GM21367 (cell line): ENCODE measurements around the gene USP31.

Experiments used
- ATAC-seq: cut with Tn5 transposase; IDR thresholded peaks from one replicate; pipeline ENCODE4 v1.9.1; 2021; ENCODE audit not compliant: unreplicated experiment

USP31 gene

DNA sequence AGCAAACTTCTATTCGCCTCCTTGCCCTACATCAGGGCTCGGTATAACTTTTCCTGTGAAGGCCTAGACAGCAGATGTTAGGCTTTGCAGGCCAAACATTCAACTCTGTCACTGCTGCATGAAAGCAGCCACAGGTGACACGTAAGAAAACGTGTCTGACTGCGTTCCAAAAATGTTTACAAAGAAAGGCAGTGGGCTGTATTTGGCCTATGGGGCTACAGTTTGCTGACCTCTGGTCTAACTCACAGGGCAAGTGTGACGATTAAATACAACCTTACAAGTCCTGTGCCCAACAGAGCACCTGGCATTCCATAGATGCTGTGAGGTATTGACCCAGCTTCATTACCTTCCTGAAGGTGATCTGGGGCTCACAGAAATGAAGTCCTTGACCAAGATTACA lies 79.4 kb downstream of the USP31 start:
- ATAC-seq, result no peak

DNA sequence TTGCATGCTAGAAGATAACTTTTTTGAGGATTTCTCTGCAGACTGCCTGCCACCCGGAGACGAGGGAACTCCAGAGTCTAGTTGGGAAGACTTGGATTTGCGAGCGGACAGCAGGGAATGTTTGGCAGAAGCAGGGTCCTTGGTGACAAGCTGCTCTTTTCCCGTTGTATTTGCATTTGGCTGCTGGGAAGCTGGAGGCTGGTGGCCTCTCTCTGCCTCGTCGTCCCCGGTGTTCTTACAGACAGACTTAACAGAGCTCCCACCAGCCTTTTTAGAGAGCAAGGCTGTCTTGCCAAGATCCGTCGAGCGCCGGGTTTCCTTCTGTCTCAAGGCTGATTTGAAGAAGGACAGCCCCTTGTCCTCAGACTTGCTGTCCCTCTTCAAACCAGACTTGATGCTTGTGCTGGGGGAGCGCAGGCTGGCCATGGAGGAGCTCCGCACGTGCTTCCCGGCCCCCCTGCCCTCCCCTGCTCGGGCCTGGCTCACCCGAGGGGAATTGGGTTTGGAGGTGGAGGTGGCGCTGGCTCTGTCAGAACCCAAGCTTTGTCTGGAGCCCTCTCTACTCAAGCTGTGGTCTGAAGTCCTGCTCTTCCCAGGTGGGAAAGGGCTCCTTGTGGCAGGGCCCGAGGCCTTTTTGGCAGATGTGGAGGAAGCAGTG lies 81.0 kb downstream of the USP31 start:
- no peak for ATAC-seq

DNA sequence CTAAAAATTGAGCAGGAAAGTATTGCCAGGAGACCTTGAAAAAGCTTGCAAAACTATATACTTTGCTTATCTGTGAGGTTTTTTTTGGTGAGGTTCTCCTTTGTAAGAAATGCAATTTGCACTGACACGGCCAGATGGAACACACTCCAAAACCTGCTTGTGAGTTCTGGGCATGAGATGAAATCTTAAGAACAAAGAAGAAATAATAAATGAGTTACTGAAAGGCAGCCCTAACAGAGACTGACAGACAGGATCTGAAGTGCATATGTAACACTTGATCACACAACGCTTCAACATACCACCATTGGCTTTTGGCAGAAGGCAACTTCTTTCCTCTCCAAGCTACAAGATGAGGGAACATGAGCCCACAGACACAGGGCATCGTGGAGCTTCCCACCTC lies 82.6 kb downstream of the USP31 start:
- no peak for ATAC-seq

DNA sequence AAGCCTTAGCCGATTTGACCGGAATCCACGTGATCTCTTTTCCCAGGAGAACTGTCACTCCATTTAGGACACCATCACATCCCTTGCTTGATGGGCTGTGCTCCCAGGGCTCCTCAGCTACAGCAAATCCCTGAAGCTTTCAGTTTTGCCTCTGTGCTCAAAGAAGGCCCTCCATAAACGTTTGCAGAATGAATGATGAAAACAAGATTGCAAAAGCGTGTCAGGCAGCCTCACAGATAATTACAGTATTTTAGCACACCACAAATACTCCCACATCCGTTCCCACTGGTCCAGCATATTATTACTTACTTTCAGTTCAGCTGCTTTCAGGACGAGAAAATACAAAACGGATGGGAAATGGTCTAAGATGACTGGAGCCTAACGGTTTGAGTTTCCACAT lies 84.6 kb downstream of the USP31 start:
- ATAC-seq, result no peak

DNA sequence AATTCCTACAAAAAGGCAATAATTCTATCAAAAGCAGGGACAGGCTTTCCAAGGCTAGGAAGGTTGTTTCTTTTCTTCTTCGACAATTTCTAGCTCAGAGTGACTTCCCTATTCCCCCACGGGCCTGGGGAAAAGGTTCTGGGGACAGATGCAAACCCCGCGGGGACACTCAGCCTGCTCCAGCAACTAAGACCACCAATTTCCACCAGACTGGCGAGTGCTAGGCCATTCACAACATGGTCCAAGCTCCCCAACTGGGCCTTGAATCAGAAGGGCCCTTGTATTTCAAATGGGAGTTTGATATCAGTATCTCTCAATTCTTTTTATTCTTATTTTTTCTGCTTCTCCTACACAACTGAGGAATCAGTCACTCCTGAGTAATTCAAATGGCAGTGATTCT lies 86.7 kb downstream of the USP31 start:
- ATAC-seq, result no peak

DNA sequence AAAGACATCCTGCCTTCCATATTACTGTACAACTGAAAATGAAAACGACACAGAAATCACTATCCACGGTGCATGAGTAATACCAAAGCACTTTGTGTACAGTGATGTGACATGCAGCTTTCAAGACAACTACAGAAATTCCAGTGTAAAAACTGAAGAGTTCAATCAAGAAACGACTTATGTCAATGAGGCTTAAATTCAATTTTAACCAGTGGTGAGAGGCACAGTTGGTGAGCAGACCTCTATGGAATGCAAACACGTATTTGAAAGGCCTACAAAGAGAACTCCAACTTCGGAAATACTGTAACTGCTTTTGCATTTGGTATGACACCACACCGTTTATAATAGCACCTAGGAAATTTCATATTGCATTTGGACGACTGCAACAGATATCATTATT lies 87.6 kb downstream of the USP31 start:
- ATAC-seq, result no peak

DNA sequence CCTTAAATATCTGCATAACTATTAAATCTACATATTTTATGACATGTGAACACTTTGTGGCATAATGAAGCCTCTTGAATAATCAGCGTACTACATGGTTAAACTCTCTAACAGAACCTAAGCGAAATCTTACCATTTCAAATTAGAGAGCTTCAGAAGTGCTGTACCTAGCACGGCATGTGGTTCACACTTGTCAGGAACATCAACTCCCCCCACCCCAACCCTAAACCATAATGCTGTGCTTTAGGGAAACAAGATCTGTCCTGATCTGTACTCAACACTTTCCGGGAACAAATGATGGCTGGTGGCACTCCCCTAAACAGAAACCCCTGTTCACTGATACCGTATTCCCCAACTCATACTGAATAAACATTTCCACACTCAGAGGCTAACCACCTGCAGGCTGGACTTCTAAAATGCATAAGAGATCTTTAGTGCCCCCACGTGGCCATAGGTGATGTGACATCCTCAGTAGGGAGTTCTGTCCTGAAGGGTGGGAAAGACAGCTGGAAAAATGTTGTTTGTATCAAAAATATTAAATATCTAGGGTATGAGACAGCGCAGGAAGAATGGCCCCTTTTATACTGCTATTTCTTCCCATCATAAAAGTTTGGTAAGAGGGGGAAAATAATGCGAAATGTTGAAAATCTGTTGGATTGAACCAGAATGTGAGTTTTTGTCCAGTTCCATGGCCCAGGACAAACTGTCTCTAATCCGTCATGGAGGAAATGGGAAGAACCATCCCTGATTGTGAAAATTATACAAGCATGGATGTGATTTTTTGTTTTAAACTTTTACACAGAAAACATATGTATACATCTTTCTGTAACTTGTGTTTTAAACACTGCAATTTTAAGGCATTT lies 88.6 kb downstream of the USP31 start:
- no peak for ATAC-seq

DNA sequence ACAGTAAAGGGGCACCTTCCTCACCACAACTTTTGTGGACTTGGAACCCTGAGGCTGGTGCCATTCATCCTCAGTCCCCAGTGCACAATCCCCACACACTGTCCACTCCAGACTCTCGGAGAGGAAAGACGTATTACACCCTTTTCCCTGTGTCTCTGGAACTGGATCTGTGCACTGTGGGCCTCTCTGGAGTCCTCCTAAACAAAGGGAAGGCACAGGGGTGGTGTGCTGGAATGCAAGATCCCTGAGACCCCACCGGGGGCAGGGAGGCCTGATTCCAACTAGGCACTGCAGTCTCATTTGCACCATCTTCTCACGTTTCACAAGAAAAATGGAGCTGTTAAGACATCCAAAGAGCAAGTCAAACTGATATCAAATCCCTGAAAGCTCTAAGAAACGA lies 89.8 kb downstream of the USP31 start:
- ATAC-seq, result no peak

DNA sequence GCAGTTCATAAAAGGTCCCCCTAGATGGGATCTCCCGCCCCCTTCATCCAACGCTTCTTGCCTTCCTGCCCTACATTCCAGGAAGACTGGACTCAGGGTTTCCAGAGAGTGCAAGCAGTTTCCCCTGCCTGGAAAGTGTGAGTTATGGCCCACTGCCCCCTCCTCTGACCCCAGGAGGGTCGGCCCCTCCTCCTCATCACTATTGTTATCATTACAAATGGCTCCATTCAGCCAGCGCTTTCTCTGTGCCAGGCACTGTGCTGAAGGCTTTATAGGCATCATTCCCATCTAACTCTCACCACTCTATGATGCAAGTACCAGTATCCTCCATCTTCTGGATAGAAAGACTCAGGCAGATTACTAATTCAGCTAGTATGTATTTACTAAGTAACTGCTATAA lies 90.7 kb downstream of the USP31 start:
- no peak for ATAC-seq

DNA sequence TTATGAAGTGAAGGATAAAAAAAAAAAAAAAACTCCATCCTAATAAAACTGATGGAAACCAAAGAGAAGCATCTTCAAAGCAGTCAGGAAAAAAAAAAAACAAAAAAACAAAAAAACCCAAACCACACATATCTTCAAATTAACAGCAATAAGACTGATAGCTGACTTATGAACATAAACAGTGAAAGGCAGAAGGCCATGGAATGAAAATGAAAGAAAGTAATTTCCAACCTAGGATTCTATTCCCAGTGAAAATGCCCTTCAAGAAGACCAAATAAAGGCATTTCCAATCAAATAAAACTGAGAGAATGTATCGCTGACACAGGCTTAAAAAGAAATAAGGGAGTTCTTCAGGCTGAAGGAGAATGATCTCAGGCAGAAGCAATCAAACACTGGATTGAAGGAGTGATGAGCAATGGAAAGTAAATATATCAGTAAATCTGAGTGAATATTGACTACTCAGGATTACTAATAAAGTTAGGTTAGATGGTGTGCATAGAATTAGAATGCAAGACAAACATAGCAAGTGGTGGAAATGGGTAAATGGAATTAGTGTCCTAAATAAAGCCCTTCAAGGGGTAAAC lies 92.1 kb downstream of the USP31 start:
- no peak for ATAC-seq

DNA sequence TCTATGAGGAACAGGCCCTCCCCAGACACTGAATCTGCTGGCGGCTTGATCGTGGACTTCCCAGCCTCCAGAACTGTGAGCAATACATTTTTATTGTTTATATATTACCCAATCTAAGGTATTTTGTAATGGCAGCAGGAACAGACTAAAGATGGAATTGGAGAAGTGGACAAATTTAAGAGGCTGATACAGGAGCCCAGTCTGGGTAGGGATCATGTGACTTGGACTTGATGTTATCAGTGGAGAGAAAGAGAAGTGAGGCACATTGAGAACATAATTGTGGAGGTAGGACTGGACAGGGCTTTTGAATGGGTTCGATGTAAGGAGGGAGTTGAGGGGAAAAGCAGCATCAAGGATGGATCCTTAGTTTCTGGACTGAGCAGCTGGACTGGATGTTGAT lies 93.8 kb downstream of the USP31 start:
- no peak for ATAC-seq

DNA sequence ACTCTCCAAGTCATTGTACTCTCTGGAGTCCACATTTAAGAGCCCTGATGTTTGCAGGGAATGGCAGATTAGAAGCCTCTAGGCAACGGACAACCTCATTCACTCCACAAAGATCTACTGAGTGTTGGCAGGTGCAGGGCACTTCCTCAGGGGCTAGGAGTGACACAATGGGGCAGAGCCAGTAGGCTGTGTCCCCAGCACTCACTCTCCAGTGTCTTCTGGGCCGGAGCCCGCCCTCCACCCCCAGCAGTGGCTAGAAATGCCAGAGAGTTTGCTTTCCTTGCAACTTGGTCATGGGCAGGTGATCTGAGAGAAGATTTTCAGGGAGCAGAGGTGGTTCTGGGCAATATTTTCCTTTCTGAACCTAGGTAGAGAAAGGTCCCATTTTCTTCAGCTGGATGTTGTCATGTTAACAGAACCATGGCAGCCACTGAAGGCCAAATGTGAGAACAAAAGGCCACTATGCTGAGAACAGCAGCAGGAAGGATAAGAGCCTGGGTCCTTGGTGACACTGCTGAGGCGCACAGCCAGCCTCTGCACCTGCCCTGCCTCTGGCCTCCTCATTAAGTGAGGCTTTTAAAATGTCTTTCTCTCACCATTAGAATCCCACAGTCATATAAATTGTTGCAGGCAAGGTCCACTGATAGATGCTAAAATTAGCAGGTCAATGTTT lies 96.2 kb downstream of the USP31 start:
- no peak for ATAC-seq

DNA sequence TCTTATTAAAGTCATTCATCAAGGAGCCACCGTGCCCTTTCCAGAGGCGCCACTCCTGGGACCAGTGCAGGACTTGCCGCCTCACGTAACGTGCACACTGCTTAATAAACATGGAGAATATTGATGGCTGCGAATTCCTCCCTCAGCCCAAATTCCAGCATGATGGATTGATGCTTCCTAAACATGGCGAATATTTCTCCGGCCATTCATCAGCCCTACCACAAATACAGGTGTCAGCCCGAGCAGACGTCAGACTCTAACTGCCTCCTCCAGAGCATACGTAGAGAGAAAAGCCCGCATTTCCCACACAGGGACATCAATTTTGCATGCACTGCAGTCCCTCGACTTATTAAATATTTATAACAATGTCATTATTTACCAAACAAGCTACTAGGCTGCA lies 97.0 kb downstream of the USP31 start:
- ATAC-seq, result no peak

DNA sequence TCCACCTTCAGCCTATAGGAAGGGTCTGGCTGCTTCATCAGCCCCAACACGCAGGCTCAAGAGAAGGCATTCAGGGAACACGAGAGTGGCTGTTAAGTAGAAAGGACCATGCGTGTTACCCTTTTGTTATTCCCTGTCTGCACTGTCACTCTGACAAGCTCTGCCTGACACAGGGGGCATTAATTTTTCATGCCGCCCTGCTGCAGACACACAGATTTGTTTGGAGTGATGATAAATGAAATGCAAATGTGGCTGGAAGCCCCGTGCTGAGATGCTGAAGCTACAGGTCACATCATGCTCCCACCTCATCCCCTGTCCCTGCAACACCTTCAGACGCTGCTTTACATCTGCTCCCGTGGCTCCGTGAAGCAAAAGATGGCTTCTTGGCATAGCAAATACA lies 97.7 kb downstream of the USP31 start:
- no peak for ATAC-seq

DNA sequence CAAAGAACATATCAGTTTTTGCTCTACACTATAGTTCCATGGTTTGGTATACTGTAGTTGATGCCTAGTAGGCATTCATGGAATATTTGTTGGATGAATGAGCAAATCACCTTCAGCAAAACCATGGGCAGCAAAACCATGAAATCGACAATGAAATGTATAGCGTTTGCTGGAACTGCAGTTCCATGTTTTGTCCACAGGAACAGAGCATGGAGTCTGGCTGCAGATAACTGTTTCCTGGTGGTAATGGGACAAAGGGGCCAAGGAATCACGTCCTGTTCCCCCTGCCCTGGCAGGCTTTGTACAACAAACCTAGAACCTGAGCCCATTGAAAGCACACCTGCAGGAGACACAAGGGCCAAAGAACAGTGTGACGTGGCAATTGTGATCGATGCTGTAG lies 101.1 kb downstream of the USP31 start:
- no peak for ATAC-seq

DNA sequence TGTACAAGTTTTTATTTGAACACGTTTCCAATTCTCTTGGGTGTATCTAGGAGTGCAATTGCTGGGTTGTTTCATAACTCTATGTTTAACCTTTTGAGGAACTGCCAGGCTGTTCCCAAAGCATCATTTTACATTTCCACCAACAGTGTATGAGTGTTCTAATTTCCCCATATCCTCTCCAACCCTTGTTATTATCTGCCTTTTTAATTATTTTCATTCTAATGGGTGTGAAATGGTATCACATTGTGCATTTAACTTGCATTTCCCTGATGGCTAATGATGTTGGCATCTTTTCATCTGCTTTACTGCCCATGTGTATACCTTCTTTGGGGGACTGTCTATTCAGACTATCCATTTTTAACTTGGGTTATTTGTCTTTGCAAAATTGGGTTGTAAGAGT lies 104.2 kb downstream of the USP31 start:
- no peak for ATAC-seq

DNA sequence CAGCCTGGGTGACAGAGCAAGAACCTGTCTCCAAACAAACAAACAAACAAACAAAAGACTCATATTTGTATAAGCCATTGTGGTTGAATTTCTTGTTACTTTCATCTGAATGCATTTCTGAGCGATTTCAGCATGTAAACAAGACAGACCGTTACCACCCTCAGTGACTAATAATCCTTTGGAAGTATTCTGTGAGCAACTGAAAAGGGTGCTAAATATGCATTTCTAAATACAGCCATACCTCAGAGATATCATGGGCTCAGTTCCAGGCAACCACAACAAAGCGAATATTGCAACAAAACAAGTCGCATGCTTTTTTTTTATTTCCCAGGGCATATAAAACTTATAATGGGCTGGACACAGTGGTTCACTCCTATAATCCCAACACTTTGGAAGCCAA lies 109.0 kb downstream of the USP31 start:
- ATAC-seq, result no peak

DNA sequence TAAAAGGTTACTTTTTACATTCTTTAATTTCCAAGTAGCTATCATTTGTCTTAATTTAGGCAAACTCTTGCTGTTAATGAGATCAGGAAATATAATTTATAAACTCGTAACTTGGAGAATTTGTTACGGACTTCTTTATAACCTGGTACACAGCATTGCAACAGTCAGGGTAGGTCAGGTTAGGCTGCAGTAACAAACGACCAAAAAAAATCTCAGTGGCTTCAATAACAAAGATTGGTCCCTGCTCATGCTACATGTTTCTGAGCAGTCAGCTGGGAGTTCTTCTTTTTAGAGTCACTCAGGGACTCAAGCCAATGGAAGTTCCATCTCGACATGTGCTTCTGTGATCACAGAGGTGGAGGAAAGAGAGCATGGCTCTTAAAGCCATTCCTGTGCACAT lies 110.1 kb downstream of the USP31 start:
- no peak for ATAC-seq

DNA sequence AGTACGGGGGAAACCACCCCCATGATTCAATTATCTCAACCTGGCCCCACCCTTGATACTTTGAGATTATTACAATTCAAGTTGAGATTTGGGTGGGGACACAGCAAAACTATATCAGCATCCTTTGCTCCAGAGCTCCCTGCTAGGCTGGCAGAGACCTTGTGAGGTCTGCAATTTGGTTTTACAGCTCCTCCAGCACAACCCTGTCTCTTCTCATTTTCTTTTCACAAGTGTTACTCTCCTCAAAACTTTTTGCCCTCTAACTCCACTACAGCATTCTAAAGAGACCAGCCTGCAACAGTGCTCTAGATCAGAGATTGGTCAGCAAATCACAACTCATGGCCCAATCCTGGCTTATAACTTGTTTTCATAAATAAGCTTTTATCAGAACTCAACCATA lies 114.0 kb downstream of the USP31 start:
- no peak for ATAC-seq

DNA sequence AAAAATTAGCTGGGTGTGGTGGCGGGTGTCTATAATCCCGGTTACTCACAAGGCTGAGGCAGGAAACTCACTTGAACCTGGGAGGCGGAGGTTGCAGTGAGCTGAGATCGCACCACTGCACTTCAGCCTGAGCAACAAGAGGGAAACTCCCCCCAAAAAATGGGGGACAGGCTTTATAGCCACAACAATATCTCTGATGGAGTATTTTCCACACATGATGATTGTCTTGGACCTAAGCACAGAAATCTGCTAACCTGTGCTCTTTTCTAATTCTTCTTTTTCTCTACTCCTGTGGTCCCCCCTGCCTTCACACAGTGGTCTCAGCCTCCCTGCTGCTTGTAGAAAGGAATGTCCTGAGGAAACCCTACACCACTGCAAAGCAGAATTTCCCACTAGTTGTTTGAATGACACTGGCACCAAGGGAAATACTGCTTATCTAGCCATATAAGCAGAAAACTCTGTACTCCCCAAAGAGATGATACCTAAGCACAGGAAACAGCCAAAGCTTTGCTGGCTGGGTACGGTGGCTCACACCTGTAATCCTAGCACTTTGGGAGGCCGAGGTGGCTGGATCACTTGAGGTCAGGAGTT lies 117.6 kb downstream of the USP31 start:
- no peak for ATAC-seq

DNA sequence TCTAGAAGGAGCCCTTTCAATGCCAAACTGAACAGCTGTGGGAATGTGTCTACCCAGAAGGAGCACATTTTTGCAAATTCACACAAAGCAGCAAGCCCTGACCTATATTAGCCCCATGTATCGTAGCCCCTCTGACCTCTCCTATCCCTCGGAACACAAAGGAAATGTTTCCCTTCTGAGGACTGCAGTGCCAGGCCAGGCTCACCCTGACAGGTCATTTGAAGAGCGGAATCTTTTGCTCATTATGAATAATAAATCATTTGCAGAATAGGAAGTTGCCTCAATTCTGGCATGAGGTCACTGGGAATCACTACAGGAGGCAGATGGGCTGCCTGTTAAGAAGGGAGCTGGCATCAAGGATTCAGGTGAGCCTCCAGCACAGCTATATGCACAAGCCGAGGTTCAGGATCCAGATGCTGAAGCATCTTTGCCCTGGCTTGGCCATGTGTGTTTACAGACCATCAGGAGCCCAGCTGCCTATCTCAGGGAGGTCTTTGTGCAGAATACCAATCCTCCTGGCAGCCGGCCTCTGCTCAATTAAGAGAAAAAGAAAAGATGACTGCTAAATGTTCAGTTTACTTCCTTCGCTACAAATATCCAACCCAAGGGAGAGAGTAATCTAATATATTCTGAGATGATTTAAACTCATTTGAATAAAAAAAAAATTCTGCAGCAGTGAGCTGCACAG lies 119.4 kb downstream of the USP31 start:
- ATAC-seq, result no peak
